Esophagus muscularis mucosa (tissue), 3 donors: ENCODE data around the gene CD33.

ENCODE experiments used
- POLR2A ChIP-seq: fragments of 450-650 bp; IDR thresholded peaks from one replicate; pipeline ENCODE4 v1.6.1; 2017; ENCODE audit warnings: antibody characterized with exemption, moderate library complexity, mild to moderate bottlenecking, low read depth
- POLR2AphosphoS5 ChIP-seq, 2 donors: sonication (generic); formaldehyde crosslinking; IDR thresholded peaks; one replicate each; pipeline ENCODE4 v1.6.1; 2017; ENCODE audit warnings: antibody characterized with exemption in 2 of 2
- TF ChIP-seq, protein P1 (sequence below), 3 experiments: fragments of 200-600 bp in 2 of 3; fragments of 450-650 bp in 1 of 3; sonication (generic) in 2 of 3; IDR thresholded peaks; one replicate each; pipeline ENCODE4 v1.5.1; 2017 to 2019; ENCODE audit warnings: antibody characterized with exemption in 3 of 3, mild to moderate bottlenecking in 2 of 3, moderate library complexity in 1 of 3

DNA sequence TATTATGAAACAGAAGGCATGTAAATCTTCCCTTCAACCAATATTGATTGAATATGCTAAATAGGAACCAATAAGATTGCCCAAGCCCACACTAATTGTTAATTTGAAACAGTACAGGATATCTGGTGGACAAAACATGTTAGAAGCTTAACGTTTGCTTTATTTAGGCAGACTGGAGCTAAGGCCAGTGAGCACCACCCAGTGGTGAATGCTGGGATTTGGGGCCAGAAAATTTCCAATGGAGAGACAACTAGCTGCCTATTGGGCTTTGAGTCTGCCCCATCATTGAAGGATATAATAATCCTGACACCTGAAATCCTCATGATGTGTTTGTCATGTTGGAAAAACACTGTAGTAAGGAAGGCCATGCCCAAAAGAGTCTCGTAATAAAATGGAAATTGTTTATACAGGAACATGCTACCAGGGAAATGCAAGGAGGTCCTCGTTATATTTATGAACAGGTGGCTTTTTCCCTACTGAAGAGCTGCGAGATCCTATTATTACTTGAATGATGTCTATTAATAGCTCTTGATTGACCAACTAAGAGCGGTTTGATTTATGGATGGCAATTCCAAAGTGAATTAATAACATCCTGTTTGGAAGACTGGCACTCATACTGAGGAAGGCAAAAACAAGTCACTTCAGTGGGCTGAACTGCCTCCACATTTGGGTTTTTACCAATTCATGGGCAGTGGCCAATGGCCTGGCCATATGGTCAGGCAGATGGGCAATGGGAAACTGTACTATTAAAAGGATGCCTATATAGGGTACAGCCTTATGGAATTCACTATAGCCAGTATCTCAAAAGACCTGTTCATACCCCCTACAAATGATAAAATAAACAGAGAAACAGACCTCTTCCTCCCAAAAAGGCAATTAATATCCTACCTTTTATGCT is 34.7 kb downstream of the CD33 start:
- no peak for TF ChIP-seq POLR2A
- TF ChIP-seq, protein P1, sequence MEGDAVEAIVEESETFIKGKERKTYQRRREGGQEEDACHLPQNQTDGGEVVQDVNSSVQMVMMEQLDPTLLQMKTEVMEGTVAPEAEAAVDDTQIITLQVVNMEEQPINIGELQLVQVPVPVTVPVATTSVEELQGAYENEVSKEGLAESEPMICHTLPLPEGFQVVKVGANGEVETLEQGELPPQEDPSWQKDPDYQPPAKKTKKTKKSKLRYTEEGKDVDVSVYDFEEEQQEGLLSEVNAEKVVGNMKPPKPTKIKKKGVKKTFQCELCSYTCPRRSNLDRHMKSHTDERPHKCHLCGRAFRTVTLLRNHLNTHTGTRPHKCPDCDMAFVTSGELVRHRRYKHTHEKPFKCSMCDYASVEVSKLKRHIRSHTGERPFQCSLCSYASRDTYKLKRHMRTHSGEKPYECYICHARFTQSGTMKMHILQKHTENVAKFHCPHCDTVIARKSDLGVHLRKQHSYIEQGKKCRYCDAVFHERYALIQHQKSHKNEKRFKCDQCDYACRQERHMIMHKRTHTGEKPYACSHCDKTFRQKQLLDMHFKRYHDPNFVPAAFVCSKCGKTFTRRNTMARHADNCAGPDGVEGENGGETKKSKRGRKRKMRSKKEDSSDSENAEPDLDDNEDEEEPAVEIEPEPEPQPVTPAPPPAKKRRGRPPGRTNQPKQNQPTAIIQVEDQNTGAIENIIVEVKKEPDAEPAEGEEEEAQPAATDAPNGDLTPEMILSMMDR (IDR thresholded peaks at IDR 0.05) = peak in 2 of 3 experiments; percentile 22 to 39
- no peak for TF ChIP-seq POLR2AphosphoS5 (IDR thresholded peaks at IDR 0.05)
